SU-DHL-6 (cell line): Measurements from ENCODE around the gene C12orf57.

Source experiments
- EZH2phosphoT487 ChIP-seq: fragments of 200-600 bp; sonication (generic), shearing (Covaris generic); conservative IDR thresholded peaks from 2 replicates; pipeline ENCODE4 v1.6.1; 2018; ENCODE audit warnings: mild to moderate bottlenecking, antibody characterized with exemption, low read length, moderate library complexity, mixed read lengths
- TF ChIP-seq, protein P1 (sequence below): fragments of 200-600 bp; sonication (generic); IDR thresholded peaks from one replicate; pipeline ENCODE4 v1.5.1; 2017; ENCODE audit warnings: antibody characterized with exemption, mild to moderate bottlenecking, low read length, moderate library complexity; ENCODE audit not compliant: insufficient read depth, poor library complexity, severe bottlenecking

DNA sequence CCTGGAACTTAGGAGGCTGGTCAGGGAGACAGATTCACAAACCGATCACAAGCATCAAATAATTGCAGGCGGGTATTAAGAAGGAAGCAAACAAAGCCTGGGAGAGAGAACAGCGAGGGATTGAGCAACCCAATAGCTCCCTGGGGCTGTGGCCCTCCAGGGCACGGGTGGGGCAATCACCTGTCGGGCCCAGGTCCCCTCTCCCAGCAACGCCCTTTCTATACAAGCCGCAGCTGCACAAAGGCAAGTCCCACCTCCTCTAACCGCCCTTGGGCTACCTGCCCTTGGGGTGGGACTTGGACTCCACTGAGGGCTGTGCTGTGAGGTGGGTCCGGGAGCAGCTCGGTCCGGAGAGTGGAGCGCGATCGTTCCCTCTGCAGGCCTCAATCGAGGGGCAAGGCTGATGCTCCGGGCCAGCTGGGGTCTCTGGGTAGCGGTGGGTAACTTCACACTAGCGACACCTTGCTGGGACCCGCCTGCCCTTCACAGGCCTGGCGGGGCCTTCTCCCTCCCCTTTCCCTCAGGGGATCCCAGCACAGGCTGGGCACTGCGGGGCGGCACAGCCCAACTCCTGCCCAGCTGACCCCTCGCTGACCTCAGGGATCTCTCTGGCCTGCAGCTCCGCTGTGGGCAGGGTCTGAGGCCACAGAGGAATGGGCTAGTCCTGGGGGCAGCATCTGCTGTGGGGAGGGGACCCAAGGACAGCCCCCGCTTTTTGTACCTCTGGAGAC, 18.6 kb downstream of the C12orf57 start:
- TF ChIP-seq, protein P1, sequence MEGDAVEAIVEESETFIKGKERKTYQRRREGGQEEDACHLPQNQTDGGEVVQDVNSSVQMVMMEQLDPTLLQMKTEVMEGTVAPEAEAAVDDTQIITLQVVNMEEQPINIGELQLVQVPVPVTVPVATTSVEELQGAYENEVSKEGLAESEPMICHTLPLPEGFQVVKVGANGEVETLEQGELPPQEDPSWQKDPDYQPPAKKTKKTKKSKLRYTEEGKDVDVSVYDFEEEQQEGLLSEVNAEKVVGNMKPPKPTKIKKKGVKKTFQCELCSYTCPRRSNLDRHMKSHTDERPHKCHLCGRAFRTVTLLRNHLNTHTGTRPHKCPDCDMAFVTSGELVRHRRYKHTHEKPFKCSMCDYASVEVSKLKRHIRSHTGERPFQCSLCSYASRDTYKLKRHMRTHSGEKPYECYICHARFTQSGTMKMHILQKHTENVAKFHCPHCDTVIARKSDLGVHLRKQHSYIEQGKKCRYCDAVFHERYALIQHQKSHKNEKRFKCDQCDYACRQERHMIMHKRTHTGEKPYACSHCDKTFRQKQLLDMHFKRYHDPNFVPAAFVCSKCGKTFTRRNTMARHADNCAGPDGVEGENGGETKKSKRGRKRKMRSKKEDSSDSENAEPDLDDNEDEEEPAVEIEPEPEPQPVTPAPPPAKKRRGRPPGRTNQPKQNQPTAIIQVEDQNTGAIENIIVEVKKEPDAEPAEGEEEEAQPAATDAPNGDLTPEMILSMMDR: no peak
- TF ChIP-seq EZH2phosphoT487: no peak
